ENCODE data around the gene ITGBL1.

Gene ITGBL1

DNA sequence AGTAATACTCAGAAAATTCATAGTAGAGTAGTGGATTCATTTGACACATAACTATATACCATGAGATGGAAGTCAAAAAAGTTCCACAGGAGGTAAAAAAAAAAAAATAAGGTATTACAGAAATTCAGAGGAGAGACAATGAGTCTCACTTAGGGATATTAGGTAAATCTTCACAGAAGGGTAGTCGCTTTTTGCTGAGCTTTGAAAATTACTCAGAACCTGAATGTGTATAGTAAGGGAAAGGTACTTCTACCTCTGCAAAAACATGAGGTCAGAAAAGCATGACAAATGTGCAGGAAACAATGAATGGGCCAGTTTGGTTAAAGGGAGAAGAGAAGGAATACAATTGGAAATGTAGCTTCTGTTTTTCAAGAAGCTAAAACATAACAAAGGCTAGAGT, 250.6 kb downstream of the ITGBL1 start:
- no peak for DNase-seq (ENCODE audit: low spot score)

- no peak for DNase-seq (ENCODE audit: low spot score)
These were observed 251.4 kb downstream of the ITGBL1 start for GRCh38 chr13:101703838-101704237.

DNA sequence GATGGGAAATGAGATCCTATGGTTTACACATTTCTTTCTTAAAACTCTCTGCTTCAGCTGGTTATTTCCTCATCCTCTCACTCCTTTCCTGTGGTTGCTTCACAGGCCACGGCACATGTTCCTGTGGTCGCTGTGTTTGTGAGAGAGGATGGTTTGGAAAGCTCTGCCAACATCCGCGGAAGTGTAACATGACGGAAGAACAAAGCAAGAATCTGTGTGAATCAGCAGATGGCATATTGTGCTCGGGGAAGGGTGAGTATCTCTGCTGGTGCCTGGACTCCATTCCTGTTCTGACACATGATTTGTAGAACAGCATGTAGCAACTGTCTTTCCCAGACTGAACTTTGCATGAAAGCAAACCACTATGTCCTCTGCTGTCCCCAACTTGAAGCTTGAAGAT, 254.2 kb downstream of the ITGBL1 start:
- DNase-seq (ENCODE audit: low spot score): no peak

- DNase-seq (ENCODE audit: low spot score): no peak
These were observed 255.2 kb downstream of the ITGBL1 start for GRCh38 chr13:101707659-101708058.

- DNase-seq (ENCODE audit: low spot score): no peak
These were observed 255.6 kb downstream of the ITGBL1 start for GRCh38 chr13:101708115-101708514.

GRCh38 chr13:101709952-101710351, 257.5 kb downstream of the ITGBL1 start:
- no peak for DNase-seq (ENCODE audit: low spot score)

DNA sequence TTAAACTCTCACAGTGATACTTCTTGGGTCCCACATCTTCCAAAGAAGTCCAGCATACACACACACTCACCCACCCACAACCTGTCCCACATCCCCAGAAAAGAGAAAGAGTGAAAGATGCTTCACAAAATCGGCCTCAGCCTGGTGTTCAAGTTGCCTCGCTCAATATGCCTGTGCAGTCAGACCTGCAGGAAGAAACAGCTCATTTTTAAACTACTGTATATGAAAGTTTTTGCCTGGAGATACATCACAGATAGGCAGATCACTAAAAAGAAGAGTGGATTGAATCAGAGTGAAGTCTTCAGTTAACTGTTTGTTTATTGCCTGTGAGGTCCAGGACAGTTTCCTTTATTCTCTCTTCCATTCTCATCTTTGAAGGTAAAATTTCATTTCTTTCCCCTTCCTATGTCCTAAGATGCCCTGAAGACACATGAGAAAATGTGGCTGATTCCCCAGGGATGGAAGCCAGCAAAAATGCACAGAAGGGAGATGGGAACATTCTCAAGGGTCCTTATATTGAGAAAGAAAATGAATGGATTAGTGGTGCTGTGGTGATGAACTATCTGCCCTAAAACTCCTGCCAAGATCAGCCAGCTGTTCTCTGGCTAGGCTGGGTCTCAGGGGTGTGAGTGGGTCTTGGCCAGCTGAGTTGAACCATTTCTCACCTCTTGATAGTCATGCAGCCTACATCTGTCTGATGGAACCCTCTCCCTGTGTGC, 259.0 kb downstream of the ITGBL1 start:
- no peak for DNase-seq (ENCODE audit: low spot score)

DNA sequence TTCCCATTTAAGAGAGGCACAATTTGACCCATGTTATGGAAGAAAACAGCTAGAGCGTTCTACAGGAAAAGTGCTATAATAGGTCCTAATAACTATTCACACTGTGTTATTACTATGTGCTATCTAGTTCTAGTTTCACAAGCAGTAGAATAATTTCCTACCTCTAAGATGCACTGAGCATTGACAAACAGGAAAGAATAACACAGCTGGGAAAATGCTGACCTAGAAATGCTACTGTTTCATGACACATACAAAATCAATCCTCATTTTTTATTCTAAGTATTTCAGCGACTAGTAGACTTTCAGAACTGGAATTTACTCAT, 259.5 kb downstream of the ITGBL1 start:
- DNase-seq (ENCODE audit: low spot score): no peak

- no peak for DNase-seq (ENCODE audit: low spot score)
These were observed 261.7 kb downstream of the ITGBL1 start for GRCh38 chr13:101714195-101714594.

DNA sequence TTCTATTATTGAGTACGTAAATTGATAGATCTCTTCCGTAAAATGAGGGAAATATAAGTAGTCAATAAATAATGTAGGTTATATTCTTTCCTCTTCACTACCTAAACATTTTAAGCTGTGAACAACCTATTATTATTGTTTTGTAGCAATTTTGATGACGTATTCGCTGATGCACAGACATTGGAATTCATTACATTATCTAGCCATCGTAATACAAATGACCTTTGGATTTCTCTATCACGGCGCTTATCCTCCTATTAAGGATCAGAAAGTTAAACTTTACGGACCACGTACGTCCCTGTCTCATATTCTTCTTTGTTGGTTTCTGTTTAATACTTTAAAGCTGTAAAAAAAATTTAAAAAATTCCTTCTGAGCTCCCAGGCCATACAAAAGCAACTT, 264.9 kb downstream of the ITGBL1 start:
- no peak for DNase-seq (ENCODE audit: low spot score)

DNA sequence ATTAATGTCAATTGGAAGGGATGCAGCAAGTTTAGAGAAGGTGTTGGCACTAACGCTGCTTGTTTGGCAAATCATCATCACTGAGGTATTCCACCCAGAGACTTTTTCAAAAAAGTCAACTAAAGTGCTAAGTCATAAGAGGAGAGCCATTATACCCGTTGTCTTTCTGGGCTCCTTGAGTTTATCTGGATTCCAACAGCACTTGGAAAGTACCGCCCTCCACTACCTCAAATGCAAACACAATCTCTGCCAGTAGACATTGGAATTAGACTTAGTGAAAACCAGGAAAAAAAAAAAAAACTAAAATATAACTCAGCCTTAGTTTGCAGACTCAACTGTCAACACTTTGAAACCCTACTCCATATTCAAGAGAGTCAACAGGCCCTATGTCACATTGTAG, 266.0 kb downstream of the ITGBL1 start:
- DNase-seq (ENCODE audit: low spot score): no peak

GRCh38 chr13:101726681-101727080, 274.2 kb downstream of the ITGBL1 start:
- DNase-seq (ENCODE audit: low spot score): no peak

- no peak for DNase-seq (ENCODE audit: low spot score)
These were observed 274.6 kb downstream of the ITGBL1 start for GRCh38 chr13:101727118-101727517.

GRCh38 chr13:101728021-101728420, 275.5 kb downstream of the ITGBL1 start:
- no peak for DNase-seq (ENCODE audit: low spot score)

DNA sequence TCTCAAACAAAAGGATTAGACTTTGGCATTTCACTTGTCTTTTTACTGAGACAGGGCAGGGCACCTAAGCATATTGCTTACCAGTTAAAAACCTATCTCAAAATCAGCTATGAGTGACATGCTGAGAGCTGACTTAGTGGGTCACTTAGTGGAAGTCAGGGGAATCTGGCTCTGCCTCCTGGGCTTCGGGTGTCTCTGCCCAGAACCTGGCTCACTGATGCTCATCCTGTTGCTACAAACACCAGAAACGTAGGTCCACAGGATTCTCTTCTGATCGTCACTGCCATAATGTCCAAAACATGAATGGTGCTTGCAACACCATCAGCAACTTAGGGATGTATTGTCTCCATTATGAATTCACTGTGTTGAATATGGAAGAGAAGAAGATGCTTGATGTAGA, 276.1 kb downstream of the ITGBL1 start:
- no peak for DNase-seq (ENCODE audit: low spot score)

DNA sequence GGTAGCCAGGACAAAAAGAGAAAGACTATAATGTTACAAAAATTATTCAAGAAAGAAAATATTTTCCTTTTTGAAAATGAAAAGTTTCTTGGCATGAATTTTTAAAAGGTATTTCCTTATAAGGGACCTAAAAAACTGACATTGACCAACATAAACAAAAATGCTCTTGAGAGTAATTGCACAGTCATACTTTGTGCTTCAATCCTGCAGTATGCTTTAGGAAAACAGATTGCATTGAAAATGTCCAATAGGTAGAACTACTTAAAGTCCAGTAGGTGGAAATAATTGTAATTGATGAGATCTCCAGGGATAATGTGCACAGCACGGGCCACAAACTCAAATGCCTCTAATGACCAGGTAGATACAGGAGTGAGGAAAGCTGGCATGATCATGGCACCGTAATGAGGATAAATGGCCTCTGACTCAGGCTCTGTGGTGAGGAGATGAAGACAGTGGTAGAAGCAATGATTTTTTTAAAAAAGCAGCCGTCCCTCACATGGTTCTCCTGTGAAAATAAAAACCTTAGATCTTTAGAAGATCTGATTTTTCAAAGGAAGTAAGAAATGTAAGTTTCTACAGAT, 278.0 kb downstream of the ITGBL1 start:
- DNase-seq (ENCODE audit: low spot score): no peak

DNA sequence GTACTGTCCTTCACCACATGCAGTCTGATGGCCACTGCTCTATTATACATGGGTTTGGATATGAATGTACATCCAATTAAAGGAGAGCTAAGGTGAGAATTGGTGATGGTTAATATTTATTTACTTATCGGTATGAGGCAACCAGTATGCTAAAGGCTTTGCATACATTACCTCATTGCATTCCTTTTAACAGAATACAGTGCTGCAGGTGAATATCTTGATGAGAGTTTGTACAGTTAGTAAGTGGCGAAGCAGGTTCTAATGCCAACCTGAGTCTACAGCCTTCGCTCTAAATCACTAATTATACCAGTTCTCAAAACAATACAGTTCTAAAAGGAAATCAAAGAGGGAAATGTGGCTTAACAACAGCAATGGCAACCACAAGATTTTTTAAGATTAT, 284.1 kb downstream of the ITGBL1 start:
- DNase-seq (ENCODE audit: low spot score): no peak

DNA sequence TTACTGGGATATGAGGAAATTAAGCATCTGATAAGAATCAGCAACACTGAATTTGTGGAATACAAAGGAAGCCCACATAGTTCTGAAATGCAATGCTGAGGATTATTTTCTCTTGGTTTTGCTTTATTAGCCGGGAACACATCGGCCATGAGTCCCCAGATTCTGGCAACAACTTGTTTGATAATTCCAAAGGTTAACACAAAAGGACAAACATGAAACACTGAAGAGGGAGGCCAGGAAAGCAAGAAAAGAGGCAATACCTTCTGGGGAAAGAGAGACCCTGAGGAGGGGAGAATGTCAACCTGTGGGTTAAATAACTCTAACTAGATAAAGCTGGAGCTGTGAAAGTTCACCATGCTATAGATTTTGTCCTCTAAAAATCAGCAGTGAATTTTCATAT, 285.9 kb downstream of the ITGBL1 start:
- no peak for DNase-seq (ENCODE audit: low spot score)

GRCh38 chr13:101739382-101740178, 287.1 kb downstream of the ITGBL1 start:
- DNase-seq (ENCODE audit: low spot score): no peak

DNA sequence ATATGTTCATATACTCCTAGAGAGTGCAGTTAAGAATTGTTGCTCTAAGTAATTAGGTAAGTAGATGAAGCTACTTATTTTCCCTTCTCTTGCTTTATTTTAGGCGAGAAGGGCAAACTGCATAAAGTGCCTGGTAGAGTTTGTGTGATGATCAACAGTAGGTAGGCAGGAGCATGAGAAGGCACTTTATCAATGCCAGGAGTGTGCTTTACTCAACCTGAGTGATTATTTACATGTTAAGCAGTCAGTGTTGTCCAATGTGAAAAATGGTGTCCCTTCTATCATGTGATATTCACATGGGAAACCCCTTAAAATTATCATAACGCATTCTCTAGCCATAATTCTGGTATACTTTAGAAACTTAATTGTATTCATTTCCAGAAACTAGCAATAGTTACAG, 294.0 kb downstream of the ITGBL1 start:
- no peak for DNase-seq (ENCODE audit: low spot score)

DNA sequence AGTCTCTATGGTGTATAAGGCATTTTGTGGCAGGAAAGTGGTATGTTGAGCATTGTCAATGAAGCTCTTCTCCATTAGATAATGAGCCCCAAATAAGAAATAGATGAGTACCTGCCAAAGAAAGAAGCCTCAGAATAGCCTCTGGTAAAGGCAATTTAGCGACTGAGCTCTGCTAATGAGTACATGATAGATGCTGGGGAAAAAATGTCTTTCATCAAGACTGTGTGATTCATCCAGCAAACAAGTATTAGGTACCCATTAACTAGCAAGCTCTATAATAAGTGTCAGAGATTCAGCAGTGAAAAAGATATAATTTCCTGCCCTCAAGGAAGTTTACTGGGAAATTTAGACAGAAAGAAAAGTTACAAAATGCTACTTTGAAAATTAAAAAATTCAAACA, 294.6 kb downstream of the ITGBL1 start:
- DNase-seq (ENCODE audit: low spot score): no peak

GRCh38 chr13:101749584-101749983, 297.1 kb downstream of the ITGBL1 start:
- DNase-seq (ENCODE audit: low spot score): no peak

DNA sequence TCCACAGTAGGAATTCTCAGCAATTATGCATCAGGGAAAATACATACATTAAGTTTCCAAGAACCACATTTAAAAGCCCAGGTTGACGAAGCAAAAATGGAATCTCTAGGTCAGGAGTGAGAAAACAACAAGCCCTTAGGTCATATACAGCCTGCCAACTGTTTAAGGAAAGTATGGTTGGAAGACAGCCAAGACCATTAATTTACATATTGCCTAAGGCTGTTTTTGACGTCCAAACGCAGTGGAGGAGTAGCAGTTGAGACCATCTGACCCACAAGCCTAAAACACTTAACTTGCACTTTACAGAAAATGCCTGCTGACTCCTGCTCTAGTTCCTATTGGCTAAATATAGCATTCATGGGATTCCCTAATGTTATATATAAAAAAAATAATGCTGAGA, 299.0 kb downstream of the ITGBL1 start:
- no peak for DNase-seq (ENCODE audit: low spot score)

DNA sequence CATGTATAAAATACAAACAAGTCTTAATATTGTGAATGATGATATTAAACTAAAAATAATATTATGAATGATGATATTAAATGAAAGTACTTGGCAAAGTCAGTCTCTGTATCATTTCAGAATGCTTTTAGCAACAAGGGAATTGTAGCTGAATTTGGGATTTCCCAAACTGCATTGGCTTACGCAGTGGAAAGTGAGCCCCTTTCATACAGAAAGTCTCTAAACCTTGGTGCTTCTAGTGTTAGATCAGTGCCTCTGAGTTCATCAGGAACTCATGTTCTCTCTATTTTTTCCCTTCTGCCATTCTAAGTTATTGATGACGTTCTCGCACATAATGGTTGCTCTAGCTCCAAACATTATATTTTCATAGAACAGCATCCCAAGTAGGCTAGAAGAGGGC, 300.0 kb downstream of the ITGBL1 start:
- DNase-seq (ENCODE audit: low spot score): no peak

Measured in globus pallidus (tissue), 1 donor.